Measurements from ENCODE around the gene HAPLN2. TPM values are rescaled to one million over a fixed set of nuclear protein-coding genes. Genes with fewer than 3 reads are reported as not detected.

HAPLN2 gene
- total RNA-seq, 1 experiment from 2014 or later = 0.21 TPM

- H3K27me3 ChIP-seq (ENCODE audit: control insufficient read depth, insufficient read depth, low read length) = no peaks in the 10 kb centered on the region
- no peak overlapping the region for H3K27ac ChIP-seq (ENCODE audit: low read length)
- POLR2A ChIA-PET = no interaction called here
- H3K4me3 ChIP-seq (ENCODE audit: low read depth in 2 of 2, low read length in 2 of 2) = no peak overlapping the region
- H3K36me3 ChIP-seq (ENCODE audit: control insufficient read depth, insufficient read depth, low read length) = peaks cover 20% of the 10 kb centered on the region
- intact Hi-C loops (cut with micrococcal nuclease; ENCODE audit: unreplicated experiment) (no loop called here), in situ Hi-C loops (cut with HindIII; ENCODE audit: low pct_unique_long_range_greater_than_20kb, low sequenced_read_pairs) (no loop called here)
- no peak for TF ChIP-seq REST (IDR thresholded peaks at IDR 0.05; ENCODE audit: insufficient read depth in 1 of 2, low read depth in 2 of 2, low read length in 1 of 2)
- TF ChIP-seq POLR2AphosphoS5 (IDR thresholded peaks at IDR 0.05; ENCODE audit: low read depth, low read length) = no peak
- no peak for TF ChIP-seq SIN3A (IDR thresholded peaks at IDR 0.05; ENCODE audit: borderline replicate concordance, insufficient read depth, low read depth, low read length)
- TF ChIP-seq CTCF (IDR thresholded peaks at IDR 0.05) = no peak
- TF ChIP-seq TCF7L2 (IDR thresholded peaks at IDR 0.05; ENCODE audit: low read depth, low read length) = no peak
- peaks cover 13% of the 10 kb centered on the region for H3K4me1 ChIP-seq (ENCODE audit: control insufficient read depth, insufficient read depth, low read length)
- CTCF ChIA-PET = no interaction called here
- no peaks in the 10 kb centered on the region for H3K9me3 ChIP-seq (ENCODE audit: control insufficient read depth, insufficient read depth, low read depth, low read length)
- DNase-seq (ENCODE audit: low read depth, low spot score) = no peak
- BruUV-seq (replicated peaks) = no TSS peak
- no peak for ATAC-seq
These were observed 22.8 kb upstream of the HAPLN2 start for GRCh38 chr1:156596426-156596825.

- Histone ChIP-seq H3K9me3 (ENCODE audit: control insufficient read depth, insufficient read depth, low read depth, low read length) (no peaks in the 10 kb centered on the region), H3K36me3 (ENCODE audit: control insufficient read depth, insufficient read depth, low read length) (peaks cover 22% of the 10 kb centered on the region), H3K4me3 (ENCODE audit: low read depth in 2 of 2, low read length in 2 of 2) (no peak overlapping the region), H3K4me1 (ENCODE audit: control insufficient read depth, insufficient read depth, low read length) (peaks cover 13% of the 10 kb centered on the region), H3K27ac (ENCODE audit: low read length) (no peak overlapping the region), H3K27me3 (ENCODE audit: control insufficient read depth, insufficient read depth, low read length) (no peaks in the 10 kb centered on the region)
- DNase-seq (ENCODE audit: low read depth, low spot score) (no peak), ATAC-seq (no peak)
- intact Hi-C loops (cut with micrococcal nuclease; ENCODE audit: unreplicated experiment) = no loop called here
- TF ChIP-seq POLR2AphosphoS5 (IDR thresholded peaks at IDR 0.05; ENCODE audit: low read depth, low read length) = no peak
- no peak for TF ChIP-seq TCF7L2 (IDR thresholded peaks at IDR 0.05; ENCODE audit: low read depth, low read length)
- TF ChIP-seq REST (IDR thresholded peaks at IDR 0.05; ENCODE audit: insufficient read depth in 1 of 2, low read depth in 2 of 2, low read length in 1 of 2) = no peak
- no peak for TF ChIP-seq SIN3A (IDR thresholded peaks at IDR 0.05; ENCODE audit: borderline replicate concordance, insufficient read depth, low read depth, low read length)
- no peak for TF ChIP-seq CTCF (IDR thresholded peaks at IDR 0.05)
- no TSS peak for BruUV-seq (replicated peaks)
- in situ Hi-C loops (cut with HindIII; ENCODE audit: low pct_unique_long_range_greater_than_20kb, low sequenced_read_pairs) = no loop called here
- POLR2A ChIA-PET = interaction anchor here (0.6 kb wide), 1 partner anchor 97 kb away, joined by 4 read pairs; no protein-coding TSS in a partner anchor
- CTCF ChIA-PET = no interaction called here
These were observed 21.1 kb upstream of the HAPLN2 start for GRCh38 chr1:156598125-156598524.
